H9 (cell line): ENCODE measurements around the gene ZNF132. TPM values are rescaled to one million over a fixed set of nuclear protein-coding genes. Genes with fewer than 3 reads are reported as not detected.

ENCODE experiments used
- DNase-seq: peaks from one replicate; pipeline ENCODE4 v3.0.0-alpha.2; 2017
- H2AFZ ChIP-seq: one replicate; pipeline ENCODE4 v1.6.1; 2013; ENCODE audit warnings: mild to moderate bottlenecking, low read length, control low read depth, moderate library complexity
- H2AK5ac ChIP-seq: 2 replicates; pipeline ENCODE4 v1.6.1; 2013; ENCODE audit warnings: low read length, control low read depth, mixed read lengths; ENCODE audit not compliant: insufficient read length
- H2BK120ac ChIP-seq: one replicate; pipeline ENCODE4 v1.6.1; 2013; ENCODE audit warnings: low read depth, mild to moderate bottlenecking, low read length, control low read depth, inconsistent platforms; ENCODE audit not compliant: poor library complexity, severe bottlenecking
- H2BK12ac ChIP-seq: 2 replicates; pipeline ENCODE4 v1.6.1; 2013; ENCODE audit warnings: low read length, control low read depth, mixed read lengths, low read depth; ENCODE audit not compliant: insufficient read length
- H2BK15ac ChIP-seq: 2 replicates; pipeline ENCODE4 v1.6.1; 2013; ENCODE audit warnings: low read depth, low read length, control low read depth
- H2BK20ac ChIP-seq: one replicate; pipeline ENCODE4 v1.6.1; 2013; ENCODE audit warnings: low read depth, mild to moderate bottlenecking, low read length, control low read depth, inconsistent platforms; ENCODE audit not compliant: poor library complexity, severe bottlenecking
- H2BK5ac ChIP-seq: 2 replicates; pipeline ENCODE4 v1.6.1; 2013; ENCODE audit warnings: low read length, control low read depth, mixed read lengths; ENCODE audit not compliant: insufficient read length
- H3K14ac ChIP-seq: 2 replicates; pipeline ENCODE4 v1.6.1; 2013; ENCODE audit warnings: low read length, control low read depth; ENCODE audit not compliant: insufficient read depth
- H3K18ac ChIP-seq: 2 replicates; pipeline ENCODE4 v1.6.1; 2013; ENCODE audit warnings: low read depth, mild to moderate bottlenecking, mixed read lengths, low read length, control low read depth; ENCODE audit not compliant: insufficient read length
- H3K23ac ChIP-seq: 2 replicates; pipeline ENCODE4 v1.6.1; 2013; ENCODE audit warnings: low read length, control low read depth, mixed read lengths, low read depth; ENCODE audit not compliant: insufficient read length
- H3K23me2 ChIP-seq: 2 replicates; pipeline ENCODE4 v1.6.1; 2013; ENCODE audit warnings: low read depth, mild to moderate bottlenecking, mixed read lengths, low read length, control low read depth; ENCODE audit not compliant: insufficient read length, poor library complexity, severe bottlenecking
- H3K27ac ChIP-seq: 2 replicates; pipeline ENCODE4 v1.5.1; 2013; ENCODE audit warnings: low read length, control low read depth, mixed read lengths, low read depth; ENCODE audit not compliant: insufficient read length
- H3K27me3 ChIP-seq: 2 replicates; pipeline ENCODE4 v1.6.1; 2013; ENCODE audit warnings: low read length, control low read depth, inconsistent platforms; ENCODE audit not compliant: insufficient read depth
- H3K4ac ChIP-seq: 2 replicates; pipeline ENCODE4 v1.6.1; 2013; ENCODE audit warnings: low read depth, mild to moderate bottlenecking, control low read depth, inconsistent platforms, low read length, moderate library complexity
- H3K4me1 ChIP-seq: 2 replicates; pipeline ENCODE4 v1.6.1; 2013; ENCODE audit warnings: low read length, control low read depth, inconsistent platforms; ENCODE audit not compliant: insufficient read depth
- H3K4me2 ChIP-seq: 2 replicates; pipeline ENCODE4 v1.6.1; 2013; ENCODE audit warnings: low read length, control low read depth, mixed read lengths; ENCODE audit not compliant: insufficient read length, insufficient read depth
- H3K56ac ChIP-seq: 2 replicates; pipeline ENCODE4 v1.6.1; 2013; ENCODE audit warnings: low read depth, mild to moderate bottlenecking, mixed read lengths, low read length, control low read depth; ENCODE audit not compliant: insufficient read length
- H3K79me1 ChIP-seq: 2 replicates; pipeline ENCODE4 v1.6.1; 2013; ENCODE audit warnings: low read depth, mild to moderate bottlenecking, moderate library complexity, low read length, control low read depth, inconsistent platforms; ENCODE audit not compliant: insufficient read depth, poor library complexity, severe bottlenecking
- H3K79me2 ChIP-seq: 2 replicates; pipeline ENCODE4 v1.6.1; 2013; ENCODE audit warnings: low read length, control low read depth, inconsistent platforms; ENCODE audit not compliant: insufficient read depth
- H3K9ac ChIP-seq: 2 replicates; pipeline ENCODE4 v1.6.1; 2013; ENCODE audit warnings: low read length, control low read depth, mixed read lengths; ENCODE audit not compliant: insufficient read length; ENCODE audit errors: extremely low read depth
- H3K9me3 ChIP-seq: one replicate; pipeline ENCODE4 v1.6.1; 2013; ENCODE audit warnings: low read depth, low read length, inconsistent platforms; ENCODE audit not compliant: control insufficient read depth
- H3T11ph ChIP-seq: one replicate; pipeline ENCODE4 v1.6.1; 2013; ENCODE audit warnings: mild to moderate bottlenecking, low read length, control low read depth, inconsistent platforms
- H4K20me1 ChIP-seq: one replicate; pipeline ENCODE4 v1.6.1; 2013; ENCODE audit not compliant: control insufficient read depth, insufficient read length, insufficient read depth
- H4K5ac ChIP-seq: 2 replicates; pipeline ENCODE4 v1.6.1; 2013; ENCODE audit warnings: low read depth, mild to moderate bottlenecking, mixed read lengths, low read length, control low read depth; ENCODE audit not compliant: insufficient read length
- H4K8ac ChIP-seq: replicated peaks from 2 replicates; pipeline ENCODE4 v1.6.1; 2013; ENCODE audit warnings: low read length, control low read depth, mixed read lengths, low read depth; ENCODE audit not compliant: insufficient read length
- H4K91ac ChIP-seq: 2 replicates; pipeline ENCODE4 v1.6.1; 2013; ENCODE audit warnings: low read depth, mild to moderate bottlenecking, moderate library complexity, mixed read lengths, low read length, control low read depth; ENCODE audit not compliant: insufficient read length
- H3K27ac Mint-ChIP-seq, 3 experiments: 2 replicates in 2 of 3; 3 replicates in 1 of 3; pipeline ENCODE4 v1.8.0; 2020 to 2021; ENCODE audit warnings: mixed read lengths in 3 of 3, mild to moderate bottlenecking in 1 of 3, moderate library complexity in 1 of 3
- H3K27me3 Mint-ChIP-seq: 2 replicates; pipeline ENCODE4 v1.8.0; 2021; ENCODE audit warnings: low read depth, mild to moderate bottlenecking, moderate library complexity, mixed read lengths
- H3K36me3 Mint-ChIP-seq, 3 experiments: 2 replicates in 2 of 3; 3 replicates in 1 of 3; pipeline ENCODE4 v1.8.0; 2020 to 2021; ENCODE audit warnings: low read depth in 3 of 3, mixed read lengths in 3 of 3; ENCODE audit not compliant: insufficient read depth in 1 of 3
- H3K4me1 Mint-ChIP-seq, 2 experiments: 2 replicates each; pipeline ENCODE4 v1.8.0; 2020; ENCODE audit warnings: mixed read lengths in 2 of 2
- H3K4me3 Mint-ChIP-seq, 2 experiments: 2 replicates in 1 of 2; 3 replicates in 1 of 2; pipeline ENCODE4 v1.8.0; 2020 to 2021; ENCODE audit warnings: mild to moderate bottlenecking in 2 of 2, mixed read lengths in 2 of 2, moderate library complexity in 1 of 2
- H3K9me3 Mint-ChIP-seq, 2 experiments: 2 replicates in 1 of 2; 3 replicates in 1 of 2; pipeline ENCODE4 v1.8.0; 2020; ENCODE audit warnings: mild to moderate bottlenecking in 2 of 2, mixed read lengths in 2 of 2, moderate library complexity in 1 of 2
- total RNA-seq: library from RNA; stranded (reverse); gene quantifications from 2 replicates; pipeline ENCODE4 v1.2.1, GENCODE V29; 2021
- TF ChIP-seq, protein P1 (sequence below): fragments of 200-600 bp; sonication (generic); conservative IDR thresholded peaks from 3 replicates; pipeline ENCODE4 v1.8.0; 2021; ENCODE audit warnings: antibody characterized with exemption, mild to moderate bottlenecking

ZNF132 gene
- total RNA-seq, 1 experiment from 2014 or later: 0.24 TPM

DNA sequence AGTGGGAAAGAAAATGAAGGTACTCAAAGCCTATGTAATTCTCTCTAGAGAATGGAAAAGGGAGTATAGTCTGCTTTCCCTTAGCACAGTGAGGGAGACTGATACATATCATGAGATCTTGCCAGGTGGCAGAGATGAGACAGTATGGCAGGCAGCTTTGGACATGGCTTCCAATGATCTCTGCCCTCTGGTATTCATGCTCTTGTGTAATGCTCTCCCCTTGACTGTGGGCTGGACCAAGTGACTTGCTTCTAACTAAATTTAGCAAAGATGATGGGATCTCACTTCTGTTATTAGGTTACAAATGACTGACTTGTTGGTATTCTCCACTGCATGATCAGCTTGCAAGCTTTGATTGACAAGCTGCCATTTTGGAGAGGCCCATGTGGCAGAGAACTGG is 10.2 kb downstream of the ZNF132 start:
- Histone ChIP-seq H4K20me1 (no peaks in the 10 kb centered on the region), H4K5ac (no peak overlapping the region), H3K23me2 (no peaks in the 10 kb centered on the region), H3K14ac (no peak overlapping the region), H3K56ac (no peak overlapping the region), H3K9me3 (peaks cover 80% of the 10 kb centered on the region), H2BK15ac (no peak overlapping the region), H4K8ac (no peak overlapping the region), H2BK12ac (no peak overlapping the region), H3K79me2 (no peaks in the 10 kb centered on the region), H3K9ac (no peak overlapping the region), H3T11ph (no peak overlapping the region), H4K91ac (no peak overlapping the region), H2BK20ac (no peak overlapping the region), H3K4me2 (no peak overlapping the region), H3K27me3 (no peaks in the 10 kb centered on the region), H3K4me1 (no peaks in the 10 kb centered on the region), H3K79me1 (no peaks in the 10 kb centered on the region), H2BK5ac (no peak overlapping the region), H3K23ac (no peak overlapping the region), H3K18ac (no peak overlapping the region), H2BK120ac (no peak overlapping the region), H2AK5ac (no peak overlapping the region), H3K27ac (no peak overlapping the region), H2AFZ (no peak overlapping the region), H3K4ac (no peak overlapping the region)
- TF ChIP-seq, protein P1, sequence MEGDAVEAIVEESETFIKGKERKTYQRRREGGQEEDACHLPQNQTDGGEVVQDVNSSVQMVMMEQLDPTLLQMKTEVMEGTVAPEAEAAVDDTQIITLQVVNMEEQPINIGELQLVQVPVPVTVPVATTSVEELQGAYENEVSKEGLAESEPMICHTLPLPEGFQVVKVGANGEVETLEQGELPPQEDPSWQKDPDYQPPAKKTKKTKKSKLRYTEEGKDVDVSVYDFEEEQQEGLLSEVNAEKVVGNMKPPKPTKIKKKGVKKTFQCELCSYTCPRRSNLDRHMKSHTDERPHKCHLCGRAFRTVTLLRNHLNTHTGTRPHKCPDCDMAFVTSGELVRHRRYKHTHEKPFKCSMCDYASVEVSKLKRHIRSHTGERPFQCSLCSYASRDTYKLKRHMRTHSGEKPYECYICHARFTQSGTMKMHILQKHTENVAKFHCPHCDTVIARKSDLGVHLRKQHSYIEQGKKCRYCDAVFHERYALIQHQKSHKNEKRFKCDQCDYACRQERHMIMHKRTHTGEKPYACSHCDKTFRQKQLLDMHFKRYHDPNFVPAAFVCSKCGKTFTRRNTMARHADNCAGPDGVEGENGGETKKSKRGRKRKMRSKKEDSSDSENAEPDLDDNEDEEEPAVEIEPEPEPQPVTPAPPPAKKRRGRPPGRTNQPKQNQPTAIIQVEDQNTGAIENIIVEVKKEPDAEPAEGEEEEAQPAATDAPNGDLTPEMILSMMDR: no peak
- H3K27me3 Mint-ChIP-seq: peaks cover 30% of the 10 kb centered on the region
- no peak overlapping the region for H3K27ac Mint-ChIP-seq
- H3K36me3 Mint-ChIP-seq: peaks cover 16 to 47% (median 33%) of the 10 kb centered on the region in 3 experiments
- H3K4me3 Mint-ChIP-seq: no peak overlapping the region
- H3K4me1 Mint-ChIP-seq: no peaks in the 10 kb centered on the region
- peaks cover 82 to 88% of the 10 kb centered on the region in 2 experiments for H3K9me3 Mint-ChIP-seq
- no peak for DNase-seq
